Activated CD4-positive, alpha-beta memory T cell treated with anti-CD3 and anti-CD28 coated beads for 36 hours (primary cell): ENCODE measurements around the gene CAMTA1. TPM values are rescaled to one million over a fixed set of nuclear protein-coding genes. Genes with fewer than 3 reads are reported as not detected.
"Not testable (repeated sequence)": the region's sequence is repeated elsewhere in the genome, so short reads cannot be mapped to it uniquely, and the experiment has no call there.

ENCODE experiments used
- CTCF ChIA-PET: fragments of 350-600 bp; sonication (Branson Sonifier 250); formaldehyde crosslinking; loops from one replicate; lab custom pipeline; 2021; ENCODE audit warnings: antibody characterized with exemption, inconsistent platforms; lab: Charles Lee
- POLR2A ChIA-PET: fragments of 350-600 bp; sonication (Branson Sonifier 250); formaldehyde crosslinking; loops from one replicate; lab custom pipeline; 2021; ENCODE audit warnings: antibody characterized with exemption; lab: Charles Lee
- DNase-seq: peaks from one replicate; pipeline ENCODE4 v3.0.0-alpha.2; 2020
- H3K27ac Mint-ChIP-seq: one replicate; pipeline ENCODE4 v1.8.0; 2021; ENCODE audit warnings: mixed read lengths
- H3K27me3 Mint-ChIP-seq: one replicate; pipeline ENCODE4 v1.8.0; 2021; ENCODE audit warnings: mixed read lengths
- H3K36me3 Mint-ChIP-seq: one replicate; pipeline ENCODE4 v1.8.0; 2021; ENCODE audit warnings: mixed read lengths
- H3K4me1 Mint-ChIP-seq: one replicate; pipeline ENCODE4 v1.8.0; 2021; ENCODE audit warnings: low read depth, mixed read lengths
- H3K4me3 Mint-ChIP-seq: one replicate; pipeline ENCODE4 v1.8.0; 2021; ENCODE audit warnings: mild to moderate bottlenecking, mixed read lengths
- H3K9me3 Mint-ChIP-seq: one replicate; pipeline ENCODE4 v1.8.0; 2021; ENCODE audit warnings: mixed read lengths
- intact Hi-C: fragments of 100-400 bp; cut with micrococcal nuclease; formaldehyde crosslinking; loops from one replicate; pipeline ENCODE4 v1.15.1; 2023
- total RNA-seq, 2 experiments: library from RNA; stranded (reverse); gene quantifications; one replicate each; pipeline ENCODE4 v1.2.3, GENCODE V29; 2021

CAMTA1 gene
- total RNA-seq, 2 experiments from 2014 or later = 64.7 to 68.9 TPM

- Mint-ChIP-seq H3K9me3 (no peaks in the 10 kb centered on the region), H3K27ac (no peak overlapping the region), H3K4me3 (no peak overlapping the region), H3K4me1 (peaks cover 24% of the 10 kb centered on the region), H3K36me3 (peaks cover 4% of the 10 kb centered on the region), H3K27me3 (no peaks in the 10 kb centered on the region)
- intact Hi-C loops = no loop called here
- no peak for DNase-seq
- ChIA-PET CTCF (interaction anchor here (0.8 to 1.9 kb wide), 4 partner anchors 15 to 274 kb away, joined by 3 to 17 read pairs (median 6); no protein-coding TSS in a partner anchor), POLR2A (no interaction called here)
Measured at GRCh38 chr1:6796095-6796494, 10.8 kb downstream of the CAMTA1 start.

- POLR2A ChIA-PET = no interaction called here
- peaks cover 3% of the 10 kb centered on the region for H3K36me3 Mint-ChIP-seq
- H3K9me3 Mint-ChIP-seq = no peaks in the 10 kb centered on the region
- no peak overlapping the region for H3K4me3 Mint-ChIP-seq
- CTCF ChIA-PET = no interaction called here
- peaks cover 31% of the 10 kb centered on the region for H3K4me1 Mint-ChIP-seq
- no peak for DNase-seq
- no peaks in the 10 kb centered on the region for H3K27me3 Mint-ChIP-seq
- no peak overlapping the region for H3K27ac Mint-ChIP-seq
- intact Hi-C loops = no loop called here
Measured at GRCh38 chr1:6799499-6799898, 14.2 kb downstream of the CAMTA1 start.

- H3K36me3 Mint-ChIP-seq = peaks cover 3% of the 10 kb centered on the region
- no peaks in the 10 kb centered on the region for H3K27me3 Mint-ChIP-seq
- H3K27ac Mint-ChIP-seq = no peak overlapping the region
- no peak overlapping the region for H3K4me3 Mint-ChIP-seq
- ChIA-PET CTCF (interaction anchor here (0.5 to 1.2 kb wide), 3 partner anchors 11 to 773 kb away, joined by 3 read pairs; no protein-coding TSS in a partner anchor), POLR2A (no interaction called here)
- intact Hi-C loops = no loop called here
- no peak for DNase-seq
- H3K9me3 Mint-ChIP-seq = no peaks in the 10 kb centered on the region
- H3K4me1 Mint-ChIP-seq = peaks cover 39% of the 10 kb centered on the region
Measured at GRCh38 chr1:6800745-6801144, 15.5 kb downstream of the CAMTA1 start.

- no peak overlapping the region for H3K4me3 Mint-ChIP-seq
- H3K9me3 Mint-ChIP-seq = no peaks in the 10 kb centered on the region
- intact Hi-C loops = no loop called here
- no peak for DNase-seq
- H3K4me1 Mint-ChIP-seq = peaks cover 43% of the 10 kb centered on the region
- no peaks in the 10 kb centered on the region for H3K27me3 Mint-ChIP-seq
- no peak overlapping the region for H3K27ac Mint-ChIP-seq
- CTCF ChIA-PET = interaction anchor here (0.5 to 1.2 kb wide), 4 partner anchors 11 to 773 kb away, joined by 3 to 4 read pairs (median 3); no protein-coding TSS in a partner anchor
- peaks cover 3% of the 10 kb centered on the region for H3K36me3 Mint-ChIP-seq
- POLR2A ChIA-PET = no interaction called here
Measured at GRCh38 chr1:6801199-6801598, 15.9 kb downstream of the CAMTA1 start.

GRCh38 chr1:6801966-6802365, 16.7 kb downstream of the CAMTA1 start:
- H3K36me3 Mint-ChIP-seq = peaks cover 2% of the 10 kb centered on the region

GRCh38 chr1:6802454-6802853, 17.2 kb downstream of the CAMTA1 start:
- Mint-ChIP-seq H3K4me1 (peaks cover 44% of the 10 kb centered on the region), H3K36me3 (no peaks in the 10 kb centered on the region), H3K9me3 (no peaks in the 10 kb centered on the region), H3K4me3 (no peak overlapping the region), H3K27me3 (no peaks in the 10 kb centered on the region), H3K27ac (no peak overlapping the region)
- intact Hi-C loops = no loop called here
- ChIA-PET POLR2A (interaction anchor here (1.8 kb wide), 1 partner anchor 18 kb away, joined by 7 read pairs; the partner anchor contains the start of gene CAMTA1), CTCF (interaction anchor here (1.2 kb wide), 1 partner anchor 87 kb away, joined by 4 read pairs; no protein-coding TSS in a partner anchor)
- DNase-seq = no peak

More at GRCh38 chr1:6801966-6802365, 16.7 kb downstream of the CAMTA1 start:
- DNase-seq = no peak
- Mint-ChIP-seq H3K4me3 (no peak overlapping the region), H3K27me3 (no peaks in the 10 kb centered on the region), H3K4me1 (peaks cover 46% of the 10 kb centered on the region), H3K9me3 (no peaks in the 10 kb centered on the region), H3K27ac (no peak overlapping the region)
- ChIA-PET POLR2A (no interaction called here), CTCF (interaction anchor here (1.0 to 1.2 kb wide), 3 partner anchors 12 to 87 kb away, joined by 3 to 4 read pairs (median 3); no protein-coding TSS in a partner anchor)
- intact Hi-C loops = no loop called here

GRCh38 chr1:6802893-6803292, 17.6 kb downstream of the CAMTA1 start:
- no peak overlapping the region for H3K27ac Mint-ChIP-seq
- H3K4me1 Mint-ChIP-seq = peaks cover 44% of the 10 kb centered on the region
- ChIA-PET CTCF (no interaction called here), POLR2A (interaction anchor here (0.6 to 1.8 kb wide), 2 partner anchors 18 to 207 kb away, joined by 3 to 7 read pairs; partner anchors contain the start of gene CAMTA1)
- DNase-seq = no peak
- no peaks in the 10 kb centered on the region for H3K27me3 Mint-ChIP-seq
- H3K36me3 Mint-ChIP-seq = no peaks in the 10 kb centered on the region
- H3K4me3 Mint-ChIP-seq = no peak overlapping the region
- no peaks in the 10 kb centered on the region for H3K9me3 Mint-ChIP-seq
- intact Hi-C loops = no loop called here

- ChIA-PET CTCF (no interaction called here), POLR2A (interaction anchor here (0.6 to 1.8 kb wide), 2 partner anchors 19 to 207 kb away, joined by 3 to 7 read pairs; partner anchors contain the start of gene CAMTA1)
- Mint-ChIP-seq H3K27ac (no peak overlapping the region), H3K27me3 (no peaks in the 10 kb centered on the region), H3K4me1 (peaks cover 44% of the 10 kb centered on the region), H3K36me3 (no peaks in the 10 kb centered on the region), H3K4me3 (no peak overlapping the region), H3K9me3 (no peaks in the 10 kb centered on the region)
- no peak for DNase-seq
- intact Hi-C loops = no loop called here
Measured at GRCh38 chr1:6803357-6803756, 18.1 kb downstream of the CAMTA1 start.

GRCh38 chr1:6805004-6805416, 19.8 kb downstream of the CAMTA1 start:
- intact Hi-C loops = no loop called here
- no peaks in the 10 kb centered on the region for H3K36me3 Mint-ChIP-seq
- peaks cover 42% of the 10 kb centered on the region for H3K4me1 Mint-ChIP-seq
- ChIA-PET CTCF (no interaction called here), POLR2A (interaction anchor here (1.0 kb wide), 1 partner anchor 20 kb away, joined by 4 read pairs; no protein-coding TSS in a partner anchor)
- H3K4me3 Mint-ChIP-seq = no peak overlapping the region
- H3K27me3 Mint-ChIP-seq = no peaks in the 10 kb centered on the region
- no peaks in the 10 kb centered on the region for H3K9me3 Mint-ChIP-seq
- H3K27ac Mint-ChIP-seq = no peak overlapping the region
- no peak for DNase-seq

- POLR2A ChIA-PET = no interaction called here
- H3K27me3 Mint-ChIP-seq = no peaks in the 10 kb centered on the region
- intact Hi-C loops = no loop called here
- no peak overlapping the region for H3K4me3 Mint-ChIP-seq
- no peaks in the 10 kb centered on the region for H3K36me3 Mint-ChIP-seq
- CTCF ChIA-PET = no interaction called here
- no peak overlapping the region for H3K27ac Mint-ChIP-seq
- no peak for DNase-seq
- peaks cover 30% of the 10 kb centered on the region for H3K4me1 Mint-ChIP-seq
- no peaks in the 10 kb centered on the region for H3K9me3 Mint-ChIP-seq
Measured at GRCh38 chr1:6807782-6808181, 22.5 kb downstream of the CAMTA1 start.

- POLR2A ChIA-PET = no interaction called here
- H3K4me3 Mint-ChIP-seq = no peak overlapping the region
- H3K27me3 Mint-ChIP-seq = no peaks in the 10 kb centered on the region
- no peak for DNase-seq
- peaks cover 22% of the 10 kb centered on the region for H3K4me1 Mint-ChIP-seq
- H3K36me3 Mint-ChIP-seq = no peaks in the 10 kb centered on the region
- no peak overlapping the region for H3K27ac Mint-ChIP-seq
- CTCF ChIA-PET = no interaction called here
- intact Hi-C loops = no loop called here
- no peaks in the 10 kb centered on the region for H3K9me3 Mint-ChIP-seq
Measured at GRCh38 chr1:6809461-6809860, 24.2 kb downstream of the CAMTA1 start.

- H3K4me3 Mint-ChIP-seq, DNase-seq, POLR2A ChIA-PET, H3K36me3 Mint-ChIP-seq, H3K9me3 Mint-ChIP-seq, intact Hi-C loops, H3K27ac Mint-ChIP-seq, CTCF ChIA-PET, H3K27me3 Mint-ChIP-seq: not testable (repeated sequence)
- peaks cover 16% of the 10 kb centered on the region for H3K4me1 Mint-ChIP-seq
Measured at GRCh38 chr1:6810146-6810734, 25.0 kb downstream of the CAMTA1 start.
